Calu3 (cell line): ENCODE measurements around the gene ESRRG. TPM values are rescaled to one million over a fixed set of nuclear protein-coding genes. Genes with fewer than 3 reads are reported as not detected.

Source experiments
- BruUV-seq: library from RNA; stranded (reverse); fragments of 400-500 nt; replicated peaks from 2 replicates; lab custom pipeline; 2021; lab: Mats Ljungman, UMichigan
- CTCF ChIA-PET: fragments of 300-600 bp; sonication (Branson Sonifier 250); formaldehyde crosslinking; loops from one replicate; lab custom pipeline; 2022; ENCODE audit warnings: antibody characterized with exemption; lab: Charles Lee
- DNase-seq: peaks from one replicate; pipeline ENCODE4 v3.0.0; 2022
- H3K27ac Mint-ChIP-seq: one replicate; pipeline ENCODE4 v1.8.0; 2022; ENCODE audit warnings: mixed read lengths; ENCODE audit not compliant: unreplicated experiment
- H3K27me3 Mint-ChIP-seq: one replicate; pipeline ENCODE4 v1.8.0; 2022; ENCODE audit warnings: mixed read lengths; ENCODE audit not compliant: unreplicated experiment
- H3K36me3 Mint-ChIP-seq: one replicate; pipeline ENCODE4 v1.8.0; 2022; ENCODE audit warnings: mild to moderate bottlenecking, moderate library complexity, mixed read lengths; ENCODE audit not compliant: insufficient read depth, unreplicated experiment
- H3K4me1 Mint-ChIP-seq: one replicate; pipeline ENCODE4 v1.8.0; 2022; ENCODE audit warnings: mild to moderate bottlenecking, low read depth, mixed read lengths; ENCODE audit not compliant: unreplicated experiment
- H3K4me3 Mint-ChIP-seq: one replicate; pipeline ENCODE4 v1.8.0; 2022; ENCODE audit warnings: mild to moderate bottlenecking, low read depth, moderate library complexity, mixed read lengths; ENCODE audit not compliant: unreplicated experiment
- H3K9me3 Mint-ChIP-seq: one replicate; pipeline ENCODE4 v1.8.0; 2022; ENCODE audit warnings: low read depth, mixed read lengths; ENCODE audit not compliant: unreplicated experiment
- intact Hi-C: fragments of 100-400 bp; cut with micrococcal nuclease; formaldehyde crosslinking; loops from one replicate; pipeline ENCODE4 v1.10.0; 2022; ENCODE audit not compliant: unreplicated experiment
- total RNA-seq: library from RNA; stranded (reverse); gene quantifications from 2 replicates; pipeline ENCODE4 v1.2.3, GENCODE V29; 2022
- TF ChIP-seq, protein P1 (sequence below): fragments of 200-600 bp; IDR thresholded peaks from one replicate; pipeline ENCODE4 v1.8.0; 2022; ENCODE audit warnings: antibody characterized with exemption; ENCODE audit not compliant: unreplicated experiment

ESRRG gene
- total RNA-seq, 1 experiment from 2014 or later: 1.3 TPM

DNA sequence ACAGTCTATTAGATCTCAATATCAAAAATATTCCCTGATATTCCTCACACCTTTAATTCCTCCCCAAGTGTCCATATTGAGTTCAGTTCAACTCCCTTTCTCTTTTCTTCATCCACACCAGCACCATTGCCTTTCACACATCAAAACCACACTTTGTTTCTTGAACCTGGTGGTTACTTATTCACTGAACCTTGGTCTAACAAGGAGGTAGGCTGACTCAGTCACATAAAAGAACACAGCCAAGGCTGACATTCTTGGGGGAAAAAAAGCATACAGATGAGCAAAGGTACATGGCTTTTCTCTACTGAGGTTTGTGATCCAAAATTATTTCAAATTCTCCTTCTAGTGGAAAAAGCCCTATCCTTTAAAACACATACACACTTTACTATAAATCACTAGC, 168.3 kb downstream of the ESRRG start:
- H3K4me3 Mint-ChIP-seq: no peak overlapping the region
- H3K4me1 Mint-ChIP-seq: peaks cover 8% of the 10 kb centered on the region
- TF ChIP-seq, protein P1, sequence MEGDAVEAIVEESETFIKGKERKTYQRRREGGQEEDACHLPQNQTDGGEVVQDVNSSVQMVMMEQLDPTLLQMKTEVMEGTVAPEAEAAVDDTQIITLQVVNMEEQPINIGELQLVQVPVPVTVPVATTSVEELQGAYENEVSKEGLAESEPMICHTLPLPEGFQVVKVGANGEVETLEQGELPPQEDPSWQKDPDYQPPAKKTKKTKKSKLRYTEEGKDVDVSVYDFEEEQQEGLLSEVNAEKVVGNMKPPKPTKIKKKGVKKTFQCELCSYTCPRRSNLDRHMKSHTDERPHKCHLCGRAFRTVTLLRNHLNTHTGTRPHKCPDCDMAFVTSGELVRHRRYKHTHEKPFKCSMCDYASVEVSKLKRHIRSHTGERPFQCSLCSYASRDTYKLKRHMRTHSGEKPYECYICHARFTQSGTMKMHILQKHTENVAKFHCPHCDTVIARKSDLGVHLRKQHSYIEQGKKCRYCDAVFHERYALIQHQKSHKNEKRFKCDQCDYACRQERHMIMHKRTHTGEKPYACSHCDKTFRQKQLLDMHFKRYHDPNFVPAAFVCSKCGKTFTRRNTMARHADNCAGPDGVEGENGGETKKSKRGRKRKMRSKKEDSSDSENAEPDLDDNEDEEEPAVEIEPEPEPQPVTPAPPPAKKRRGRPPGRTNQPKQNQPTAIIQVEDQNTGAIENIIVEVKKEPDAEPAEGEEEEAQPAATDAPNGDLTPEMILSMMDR: no peak
- H3K36me3 Mint-ChIP-seq: no peaks in the 10 kb centered on the region
- BruUV-seq: no TSS peak
- intact Hi-C loops: no loop called here
- CTCF ChIA-PET: interaction anchor here (0.6 to 0.7 kb wide), 3 partner anchors 11 to 903 kb away, joined by 3 to 4 read pairs (median 3); no protein-coding TSS in a partner anchor
- no peak for DNase-seq
- H3K27me3 Mint-ChIP-seq: no peaks in the 10 kb centered on the region
- H3K9me3 Mint-ChIP-seq: no peaks in the 10 kb centered on the region
- no peak overlapping the region for H3K27ac Mint-ChIP-seq

DNA sequence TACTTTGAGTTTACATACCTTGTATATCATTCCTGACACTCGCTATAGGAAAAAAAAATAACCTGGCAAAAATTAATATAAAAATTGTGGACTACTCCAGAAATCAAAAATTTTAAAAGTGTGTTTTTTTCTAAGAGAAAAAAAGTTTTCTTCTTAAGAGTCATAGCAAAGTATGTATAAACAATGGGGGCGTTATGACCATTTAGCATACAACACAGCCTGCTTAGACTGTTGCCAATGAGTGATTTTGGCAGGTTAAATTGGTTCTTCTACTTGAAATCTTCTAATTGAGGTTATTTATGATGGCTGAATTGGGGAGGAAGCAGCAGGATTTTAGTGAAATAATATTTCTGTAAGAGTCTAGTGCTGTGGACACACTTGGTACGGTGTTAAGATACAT, 169.5 kb downstream of the ESRRG start:
- Mint-ChIP-seq H3K4me1 (peaks cover 8% of the 10 kb centered on the region), H3K36me3 (no peaks in the 10 kb centered on the region), H3K9me3 (no peaks in the 10 kb centered on the region), H3K4me3 (no peak overlapping the region), H3K27ac (no peak overlapping the region), H3K27me3 (no peaks in the 10 kb centered on the region)
- DNase-seq: no peak
- intact Hi-C loops: no loop called here
- TF ChIP-seq, protein P1: no peak
- BruUV-seq: no TSS peak
- CTCF ChIA-PET: no interaction called here

DNA sequence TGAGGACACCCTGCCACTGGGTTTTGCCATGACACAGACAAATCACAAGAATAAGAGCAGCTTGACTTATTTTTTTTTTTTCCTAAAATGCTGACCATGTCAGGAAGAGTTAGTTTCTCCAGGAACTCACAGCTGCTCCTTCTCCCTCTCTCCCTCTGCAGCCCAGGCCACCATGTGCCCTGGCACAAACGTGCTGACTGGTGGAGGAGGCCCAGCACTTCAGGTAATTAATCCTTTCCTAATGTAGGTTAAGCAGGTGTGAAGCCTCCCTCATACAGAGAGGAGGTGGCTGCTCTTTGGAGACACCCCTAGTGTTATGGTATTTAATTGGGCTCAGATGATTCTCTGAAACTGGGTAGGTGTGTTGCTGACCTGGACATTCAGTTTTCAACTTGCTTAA, 170.2 kb downstream of the ESRRG start:
- BruUV-seq: no TSS peak
- peaks cover 8% of the 10 kb centered on the region for H3K4me1 Mint-ChIP-seq
- no peak overlapping the region for H3K4me3 Mint-ChIP-seq
- no peaks in the 10 kb centered on the region for H3K36me3 Mint-ChIP-seq
- no peak for DNase-seq
- no peak overlapping the region for H3K27ac Mint-ChIP-seq
- intact Hi-C loops: no loop called here
- CTCF ChIA-PET: no interaction called here
- no peaks in the 10 kb centered on the region for H3K27me3 Mint-ChIP-seq
- no peaks in the 10 kb centered on the region for H3K9me3 Mint-ChIP-seq
- TF ChIP-seq, protein P1: no peak

DNA sequence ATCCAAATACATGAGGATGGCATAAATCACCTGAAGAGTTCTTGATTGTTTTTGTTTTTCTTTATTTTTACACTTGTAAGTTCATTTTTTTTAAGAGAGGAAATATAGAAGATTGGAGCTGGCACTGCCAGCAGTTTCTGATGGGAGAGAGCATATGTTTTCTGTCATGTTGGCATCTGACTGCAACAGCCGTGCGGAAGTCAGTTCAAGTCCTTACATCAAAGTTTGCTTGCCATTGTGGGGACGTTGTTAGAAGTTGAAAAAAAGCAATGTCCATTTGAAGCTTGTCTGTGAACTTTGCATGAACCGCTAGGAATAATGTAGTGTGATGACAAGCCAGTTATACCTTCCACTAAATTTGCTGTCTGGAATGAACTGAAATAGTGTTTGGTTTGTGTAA, 173.4 kb downstream of the ESRRG start:
- H3K27me3 Mint-ChIP-seq: no peaks in the 10 kb centered on the region
- intact Hi-C loops: no loop called here
- H3K4me1 Mint-ChIP-seq: peaks cover 4% of the 10 kb centered on the region
- TF ChIP-seq, protein P1: no peak
- BruUV-seq: no TSS peak
- H3K27ac Mint-ChIP-seq: no peak overlapping the region
- CTCF ChIA-PET: no interaction called here
- no peak for DNase-seq
- H3K4me3 Mint-ChIP-seq: no peak overlapping the region
- H3K9me3 Mint-ChIP-seq: no peaks in the 10 kb centered on the region
- no peaks in the 10 kb centered on the region for H3K36me3 Mint-ChIP-seq
